Ramos (cell line): ENCODE measurements around the gene SEC11A.
"Not testable (repeated sequence)": the region's sequence is repeated elsewhere in the genome, so short reads cannot be mapped to it uniquely, and the experiment has no call there.

Source experiments
- in situ Hi-C: fragments of 300-500 bp; cut with MboI; formaldehyde crosslinking; loops from one replicate; pipeline ENCODE4 v1.14.3; 2022; ENCODE audit warnings: low sequenced_read_pairs; ENCODE audit not compliant: unreplicated experiment

Gene SEC11A

GRCh38 chr15:84740691-84741090 lies 24.8 kb upstream of the SEC11A start:
- in situ Hi-C loops, result no loop called here

- in situ Hi-C loops, result no loop called here
Measured at GRCh38 chr15:84737005-84737404, 21.1 kb upstream of the SEC11A start.

GRCh38 chr15:84736375-84736774 lies 20.4 kb upstream of the SEC11A start:
- in situ Hi-C loops, result no loop called here

GRCh38 chr15:84735480-84736061 lies 19.6 kb upstream of the SEC11A start:
- in situ Hi-C loops, result not testable (repeated sequence)

- in situ Hi-C loops, result no loop called here
Measured at GRCh38 chr15:84734794-84735479, 19.0 kb upstream of the SEC11A start.

- in situ Hi-C loops, result no loop called here
Measured at GRCh38 chr15:84731774-84732173, 15.8 kb upstream of the SEC11A start.

- in situ Hi-C loops, result no loop called here
Measured at GRCh38 chr15:84727429-84727828, 11.5 kb upstream of the SEC11A start.

- in situ Hi-C loops, result no loop called here
Measured at GRCh38 chr15:84725001-84725491, 9.1 kb upstream of the SEC11A start.

GRCh38 chr15:84722628-84723027 lies 6.7 kb upstream of the SEC11A start:
- in situ Hi-C loops, result no loop called here

- in situ Hi-C loops, result no loop called here
Measured at GRCh38 chr15:84721371-84721770, 5.4 kb upstream of the SEC11A start.

- in situ Hi-C loops, result no loop called here
Measured at GRCh38 chr15:84715441-84716035, 401 bp downstream of the SEC11A start.

GRCh38 chr15:84714821-84715220 lies 1.1 kb downstream of the SEC11A start:
- in situ Hi-C loops, result no loop called here

GRCh38 chr15:84714372-84714771 lies 1.6 kb downstream of the SEC11A start:
- in situ Hi-C loops, result no loop called here

GRCh38 chr15:84703808-84704207 lies 12.1 kb downstream of the SEC11A start:
- in situ Hi-C loops, result no loop called here

GRCh38 chr15:84702961-84703482 lies 12.9 kb downstream of the SEC11A start:
- in situ Hi-C loops, result no loop called here

GRCh38 chr15:84699538-84700191 lies 16.3 kb downstream of the SEC11A start:
- in situ Hi-C loops, result no loop called here

- in situ Hi-C loops, result no loop called here
Measured at GRCh38 chr15:84697236-84697990, 18.5 kb downstream of the SEC11A start.

GRCh38 chr15:84696757-84697156 lies 19.2 kb downstream of the SEC11A start:
- in situ Hi-C loops, result no loop called here

GRCh38 chr15:84690342-84690741 lies 25.6 kb downstream of the SEC11A start:
- in situ Hi-C loops, result no loop called here

- in situ Hi-C loops, result no loop called here
Measured at GRCh38 chr15:84689858-84690257, 26.1 kb downstream of the SEC11A start.
